ENCODE results near the gene PPIE. TPM values are rescaled to one million over a fixed set of nuclear protein-coding genes. Genes with fewer than 3 reads are reported as not detected.

PPIE gene
- total and polyA plus RNA-seq, 2 experiments from 2014 or later, result 19.9 to 68.0 TPM

DNA sequence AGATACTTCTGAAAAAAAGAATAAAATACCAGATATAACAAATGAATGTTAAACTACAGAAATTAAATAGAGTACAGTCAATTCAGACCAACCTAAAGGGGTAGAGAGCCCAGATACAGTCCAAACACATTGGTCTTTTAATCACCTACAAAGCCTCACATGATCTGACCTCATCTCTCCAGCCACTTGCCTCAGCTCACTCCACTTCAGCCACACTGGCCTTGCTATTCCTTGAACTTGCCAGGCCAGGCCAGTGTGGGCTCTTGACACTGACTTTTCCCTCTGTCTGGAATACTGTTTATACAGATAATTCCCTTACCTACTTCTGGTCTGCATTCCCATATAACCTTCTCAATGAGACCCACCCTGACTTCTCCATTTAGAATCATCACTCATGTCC, 17.0 kb upstream of the PPIE start:
- TF ChIP-seq EZH2 (IDR thresholded peaks at IDR 0.05; ENCODE audit: insufficient read depth, poor library complexity, severe bottlenecking) (no peak), EZH2phosphoT487 (IDR thresholded peaks at IDR 0.05; ENCODE audit: insufficient read depth, low read depth) (no peak)
- H2AFZ ChIP-seq, result no peak overlapping the region
- H3K27ac ChIP-seq, result no peak overlapping the region
- no peaks in the 10 kb centered on the region for H3K9me2 ChIP-seq (ENCODE audit: insufficient read depth)
- no peak overlapping the region for H3K9ac ChIP-seq
- no peak overlapping the region for H3K4me2 ChIP-seq (ENCODE audit: unreplicated experiment)
- no peaks in the 10 kb centered on the region for H3K36me3 ChIP-seq (ENCODE audit: low read depth)
- H3K27me3 ChIP-seq (replicated peaks; ENCODE audit: insufficient read depth), result peaks cover 56% of the 10 kb centered on the region
- no peaks in the 10 kb centered on the region for H3K4me1 ChIP-seq (ENCODE audit: insufficient read depth)
- no peak for DNase-seq
- no peak overlapping the region for H3K4me3 ChIP-seq
- in situ Hi-C loops (cut with MboI), result no loop called here
- H3F3A ChIP-seq (ENCODE audit: insufficient read depth), result no peaks in the 10 kb centered on the region
- H4K20me1 ChIP-seq (ENCODE audit: insufficient read depth), result no peaks in the 10 kb centered on the region; the same call in 1 of the 2 replicates
- no peaks in the 10 kb centered on the region for H3K9me3 ChIP-seq (ENCODE audit: low read depth)
- H3K79me2 ChIP-seq (ENCODE audit: insufficient read depth), result no peaks in the 10 kb centered on the region

DNA sequence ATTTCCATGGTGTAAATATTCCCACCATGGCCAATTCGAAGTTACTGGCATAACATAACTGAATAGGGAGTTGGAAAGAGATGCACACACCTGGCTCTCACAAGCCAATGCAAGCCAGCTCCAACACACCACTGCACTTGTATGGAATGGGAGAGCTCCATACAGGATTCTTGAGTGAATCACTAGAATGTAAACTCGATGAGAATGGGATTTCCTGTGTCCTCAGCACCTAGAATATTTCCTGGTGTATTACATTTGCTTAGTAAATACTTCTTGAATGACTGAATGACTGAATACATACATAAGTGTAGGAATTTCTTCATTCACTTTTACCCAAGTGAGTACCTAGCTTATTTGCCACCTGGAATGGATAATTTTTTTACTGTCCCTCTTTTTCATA, 16.2 kb upstream of the PPIE start:
- TF ChIP-seq EZH2 (IDR thresholded peaks at IDR 0.05; ENCODE audit: insufficient read depth, poor library complexity, severe bottlenecking) (no peak), EZH2phosphoT487 (IDR thresholded peaks at IDR 0.05; ENCODE audit: insufficient read depth, low read depth) (no peak)
- Histone ChIP-seq H4K20me1 (ENCODE audit: insufficient read depth) (no peaks in the 10 kb centered on the region; the same call in 1 of the 2 replicates), H3K9me2 (ENCODE audit: insufficient read depth) (no peaks in the 10 kb centered on the region), H3K27ac (no peak overlapping the region), H3K4me1 (ENCODE audit: insufficient read depth) (no peaks in the 10 kb centered on the region), H3K27me3 (replicated peaks; ENCODE audit: insufficient read depth) (peaks cover 56% of the 10 kb centered on the region), H3K9me3 (ENCODE audit: low read depth) (no peaks in the 10 kb centered on the region), H3K9ac (no peak overlapping the region), H3F3A (ENCODE audit: insufficient read depth) (no peaks in the 10 kb centered on the region), H3K79me2 (ENCODE audit: insufficient read depth) (no peaks in the 10 kb centered on the region), H3K4me2 (ENCODE audit: unreplicated experiment) (no peak overlapping the region), H3K4me3 (no peak overlapping the region), H2AFZ (no peak overlapping the region), H3K36me3 (ENCODE audit: low read depth) (no peaks in the 10 kb centered on the region)
- WGBS, 2 experiments (ENCODE audit: low coverage in 1 of 2, low lambda C conversion rate in 2 of 2, missing lambda C conversion rate in 2 of 2), result 0 to 1% methylated on average over 2 of the region's 2 CpGs
- in situ Hi-C loops (cut with MboI), result no loop called here
- peak; percentile 21 for DNase-seq

DNA sequence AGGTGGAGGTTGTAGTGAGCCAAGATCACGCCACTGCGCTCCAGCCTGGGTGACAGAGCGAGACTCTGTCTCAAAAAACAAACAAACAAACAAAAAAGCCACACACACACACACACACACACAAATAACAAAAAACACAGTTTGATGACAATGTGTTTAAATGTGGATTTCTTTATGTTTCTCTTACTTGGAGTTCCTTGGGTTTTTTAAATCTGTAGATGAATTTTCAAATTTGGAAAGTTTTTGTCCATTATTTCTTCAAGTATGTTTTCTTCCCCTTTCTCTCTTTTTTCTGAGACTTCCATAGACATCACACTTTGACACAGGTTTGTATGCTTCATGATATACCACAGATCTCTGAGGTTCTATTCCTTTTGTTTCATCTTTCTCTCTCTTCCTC, 12.1 kb upstream of the PPIE start:
- Histone ChIP-seq H3K9me3 (ENCODE audit: low read depth) (no peaks in the 10 kb centered on the region), H3K4me2 (ENCODE audit: unreplicated experiment) (no peak overlapping the region), H3K9me2 (ENCODE audit: insufficient read depth) (no peaks in the 10 kb centered on the region), H3K9ac (no peak overlapping the region), H3K27me3 (replicated peaks; ENCODE audit: insufficient read depth) (peaks cover 70% of the 10 kb centered on the region), H3K79me2 (ENCODE audit: insufficient read depth) (no peaks in the 10 kb centered on the region), H3K4me1 (ENCODE audit: insufficient read depth) (no peaks in the 10 kb centered on the region), H2AFZ (no peak overlapping the region), H3F3A (ENCODE audit: insufficient read depth) (no peaks in the 10 kb centered on the region), H3K27ac (no peak overlapping the region), H3K36me3 (ENCODE audit: low read depth) (no peaks in the 10 kb centered on the region), H3K4me3 (no peak overlapping the region), H4K20me1 (ENCODE audit: insufficient read depth) (no peaks in the 10 kb centered on the region)
- in situ Hi-C loops (cut with MboI), result no loop called here
- DNase-seq, result no peak
- TF ChIP-seq EZH2 (IDR thresholded peaks at IDR 0.05; ENCODE audit: insufficient read depth, poor library complexity, severe bottlenecking), result no peak
- no peak for TF ChIP-seq EZH2phosphoT487 (IDR thresholded peaks at IDR 0.05; ENCODE audit: insufficient read depth, low read depth)
- 67 to 82% methylated on average over 3 of the region's 3 CpGs for WGBS, 2 experiments (ENCODE audit: low coverage in 1 of 2, low lambda C conversion rate in 2 of 2, missing lambda C conversion rate in 2 of 2)

DNA sequence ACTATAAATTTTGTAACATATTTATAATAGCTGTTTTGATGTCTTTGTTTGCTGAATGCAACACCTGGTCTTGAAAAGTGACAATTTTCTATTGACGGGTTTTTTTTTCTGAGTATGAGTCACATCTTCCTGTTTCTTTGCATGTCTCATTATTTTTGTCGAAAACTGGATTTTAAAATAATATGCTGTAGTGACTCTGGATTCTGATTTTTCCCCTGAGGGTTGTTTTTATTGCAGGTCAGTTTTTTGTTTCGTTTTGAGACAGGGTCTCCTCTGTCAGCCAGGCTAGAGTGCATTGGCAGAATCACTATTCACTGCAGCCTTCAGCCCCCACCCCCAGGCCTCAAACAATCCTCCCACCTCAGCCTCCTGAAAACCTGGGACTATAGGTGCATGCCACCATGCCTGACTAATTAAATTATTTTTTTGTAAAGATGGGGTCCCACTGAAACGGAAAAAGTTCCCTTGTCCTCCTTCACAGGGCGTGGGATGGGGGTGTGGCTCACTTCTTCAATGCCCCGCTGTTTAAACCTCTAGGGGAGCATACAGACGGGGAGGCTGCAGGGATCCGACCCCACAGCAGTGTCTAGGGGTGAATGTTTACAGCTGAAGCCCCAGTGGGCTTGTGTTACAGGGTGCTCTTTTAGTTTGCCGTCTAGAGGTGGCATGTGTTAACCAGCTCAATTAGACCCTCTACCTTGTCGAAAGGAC, 11.3 kb upstream of the PPIE start:
- Histone ChIP-seq H3K4me1 (ENCODE audit: insufficient read depth) (no peaks in the 10 kb centered on the region), H2AFZ (no peak overlapping the region), H3K27ac (no peak overlapping the region), H3K36me3 (ENCODE audit: low read depth) (no peaks in the 10 kb centered on the region), H4K20me1 (ENCODE audit: insufficient read depth) (no peaks in the 10 kb centered on the region), H3F3A (ENCODE audit: insufficient read depth) (no peaks in the 10 kb centered on the region), H3K4me3 (no peak overlapping the region), H3K9me3 (ENCODE audit: low read depth) (no peaks in the 10 kb centered on the region), H3K4me2 (ENCODE audit: unreplicated experiment) (no peak overlapping the region), H3K9ac (no peak overlapping the region), H3K27me3 (replicated peaks; ENCODE audit: insufficient read depth) (peaks cover 72% of the 10 kb centered on the region), H3K9me2 (ENCODE audit: insufficient read depth) (no peaks in the 10 kb centered on the region), H3K79me2 (ENCODE audit: insufficient read depth) (no peaks in the 10 kb centered on the region)
- no peak for TF ChIP-seq EZH2phosphoT487 (IDR thresholded peaks at IDR 0.05; ENCODE audit: insufficient read depth, low read depth)
- no peak for TF ChIP-seq EZH2 (IDR thresholded peaks at IDR 0.05; ENCODE audit: insufficient read depth, poor library complexity, severe bottlenecking)
- DNase-seq, result no peak
- in situ Hi-C loops (cut with MboI), result no loop called here
- WGBS, 2 experiments (ENCODE audit: low coverage in 1 of 2, low lambda C conversion rate in 2 of 2, missing lambda C conversion rate in 2 of 2), result 27 to 29% methylated on average over 10 of the region's 10 CpGs

DNA sequence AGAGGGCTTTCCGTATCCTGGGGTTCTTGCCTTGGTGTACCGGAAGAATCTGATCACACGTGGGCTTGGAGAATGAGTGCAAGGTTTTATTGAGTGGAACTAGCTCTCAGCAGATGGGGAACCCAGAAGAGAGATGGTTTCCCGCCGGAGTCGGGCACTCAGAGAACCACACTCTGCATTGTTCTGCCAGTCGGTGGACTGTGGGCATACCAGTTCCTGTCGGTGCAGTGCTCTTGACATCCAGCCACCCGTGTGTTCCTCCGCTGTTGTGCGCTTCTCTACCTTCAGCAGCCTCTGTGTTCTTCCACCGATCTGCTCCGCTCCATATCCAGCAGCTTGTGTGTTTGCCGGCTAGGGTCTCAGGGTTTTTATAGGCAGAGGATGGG, 10.8 kb upstream of the PPIE start:
- H3K79me2 ChIP-seq (ENCODE audit: insufficient read depth), result no peaks in the 10 kb centered on the region
- no peaks in the 10 kb centered on the region for H3F3A ChIP-seq (ENCODE audit: insufficient read depth)
- H3K9ac ChIP-seq, result no peak overlapping the region
- H3K4me1 ChIP-seq (ENCODE audit: insufficient read depth), result no peaks in the 10 kb centered on the region
- in situ Hi-C loops (cut with MboI), result no loop called here
- H3K27me3 ChIP-seq (replicated peaks; ENCODE audit: insufficient read depth), result peaks cover 77% of the 10 kb centered on the region
- H3K4me2 ChIP-seq (ENCODE audit: unreplicated experiment), result no peak overlapping the region
- no peak overlapping the region for H2AFZ ChIP-seq
- H3K9me3 ChIP-seq (ENCODE audit: low read depth), result no peaks in the 10 kb centered on the region
- TF ChIP-seq EZH2 (IDR thresholded peaks at IDR 0.05; ENCODE audit: insufficient read depth, poor library complexity, severe bottlenecking) (no peak), EZH2phosphoT487 (IDR thresholded peaks at IDR 0.05; ENCODE audit: insufficient read depth, low read depth) (no peak)
- 65 to 66% methylated on average over 14 of the region's 14 CpGs for WGBS, 2 experiments (ENCODE audit: low coverage in 1 of 2, low lambda C conversion rate in 2 of 2, missing lambda C conversion rate in 2 of 2)
- no peak for DNase-seq
- H4K20me1 ChIP-seq (ENCODE audit: insufficient read depth), result no peaks in the 10 kb centered on the region
- H3K36me3 ChIP-seq (ENCODE audit: low read depth), result no peaks in the 10 kb centered on the region
- no peak overlapping the region for H3K27ac ChIP-seq
- H3K4me3 ChIP-seq, result no peak overlapping the region
- no peaks in the 10 kb centered on the region for H3K9me2 ChIP-seq (ENCODE audit: insufficient read depth)

All from GM23248 (cell line).